Stomach (tissue), 4 donors: ENCODE results near the gene CTRL.

ENCODE experiments used
- EP300 ChIP-seq: sonication (generic); formaldehyde crosslinking; IDR thresholded peaks from one replicate; pipeline ENCODE4 v1.6.1; 2017; ENCODE audit warnings: antibody characterized with exemption
- POLR2A ChIP-seq, 4 donors: fragments of 450-650 bp; IDR thresholded peaks; one replicate each; pipeline ENCODE4 v1.6.1; 2016; ENCODE audit warnings: antibody characterized with exemption in 4 of 4, control low read depth in 2 of 4, mild to moderate bottlenecking in 1 of 4, moderate library complexity in 1 of 4
- POLR2AphosphoS5 ChIP-seq, 3 donors: sonication (generic); formaldehyde crosslinking; IDR thresholded peaks; one replicate each; pipeline ENCODE4 v1.6.1; 2016; ENCODE audit warnings: antibody characterized with exemption in 3 of 3
- TF ChIP-seq, protein P1 (sequence below), 7 experiments: fragments of 450-650 bp in 4 of 7; fragments of 200-600 bp in 3 of 7; sonication (generic) in 3 of 7; IDR thresholded peaks; one replicate each; pipeline ENCODE4 v1.5.1; 2016 to 2019; ENCODE audit warnings: antibody characterized with exemption in 7 of 7, control low read depth in 2 of 7, mild to moderate bottlenecking in 1 of 7

DNA sequence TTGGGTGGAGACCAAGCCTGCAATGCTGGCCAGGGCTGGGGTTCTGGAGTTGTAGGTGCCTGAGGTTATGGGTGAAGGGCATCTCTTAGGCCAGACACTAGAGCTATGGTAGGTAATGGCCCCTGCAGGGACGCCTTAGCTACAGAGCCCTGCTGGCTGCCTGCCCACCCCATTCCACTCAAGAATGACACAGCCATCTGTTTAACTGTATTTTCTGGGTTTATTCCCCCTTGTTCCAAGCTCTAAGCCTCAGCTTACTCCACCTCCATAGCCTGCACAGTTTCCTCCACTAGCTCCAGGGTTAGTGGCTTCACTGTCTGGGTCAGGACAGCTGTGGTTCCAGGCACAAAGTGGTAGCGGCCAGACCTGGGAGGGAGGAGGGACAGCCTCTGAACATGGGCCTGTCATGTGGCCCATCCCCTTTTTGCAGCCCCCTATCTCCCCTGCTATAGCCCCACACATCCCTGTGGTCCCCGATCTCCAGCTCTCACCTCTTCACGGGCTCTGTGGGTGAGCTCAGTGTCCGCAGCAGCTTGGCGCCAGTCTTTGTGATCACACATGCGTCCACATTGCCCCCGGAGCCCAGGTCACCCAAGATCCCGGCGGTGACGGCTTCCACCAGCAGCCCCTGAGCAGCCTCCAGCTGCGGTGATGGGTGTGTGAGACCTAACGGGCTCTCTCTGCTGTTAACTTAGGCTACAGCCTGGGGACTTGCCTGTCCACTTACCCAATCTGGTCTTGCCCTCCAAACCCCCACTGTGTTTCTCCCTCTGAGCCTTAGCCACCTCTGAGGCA lies 2.8 kb upstream of the CTRL start:
- TF ChIP-seq, protein P1, sequence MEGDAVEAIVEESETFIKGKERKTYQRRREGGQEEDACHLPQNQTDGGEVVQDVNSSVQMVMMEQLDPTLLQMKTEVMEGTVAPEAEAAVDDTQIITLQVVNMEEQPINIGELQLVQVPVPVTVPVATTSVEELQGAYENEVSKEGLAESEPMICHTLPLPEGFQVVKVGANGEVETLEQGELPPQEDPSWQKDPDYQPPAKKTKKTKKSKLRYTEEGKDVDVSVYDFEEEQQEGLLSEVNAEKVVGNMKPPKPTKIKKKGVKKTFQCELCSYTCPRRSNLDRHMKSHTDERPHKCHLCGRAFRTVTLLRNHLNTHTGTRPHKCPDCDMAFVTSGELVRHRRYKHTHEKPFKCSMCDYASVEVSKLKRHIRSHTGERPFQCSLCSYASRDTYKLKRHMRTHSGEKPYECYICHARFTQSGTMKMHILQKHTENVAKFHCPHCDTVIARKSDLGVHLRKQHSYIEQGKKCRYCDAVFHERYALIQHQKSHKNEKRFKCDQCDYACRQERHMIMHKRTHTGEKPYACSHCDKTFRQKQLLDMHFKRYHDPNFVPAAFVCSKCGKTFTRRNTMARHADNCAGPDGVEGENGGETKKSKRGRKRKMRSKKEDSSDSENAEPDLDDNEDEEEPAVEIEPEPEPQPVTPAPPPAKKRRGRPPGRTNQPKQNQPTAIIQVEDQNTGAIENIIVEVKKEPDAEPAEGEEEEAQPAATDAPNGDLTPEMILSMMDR (IDR thresholded peaks at IDR 0.05) = no peak
- TF ChIP-seq POLR2A (IDR thresholded peaks at IDR 0.05) (no peak), POLR2AphosphoS5 (IDR thresholded peaks at IDR 0.05) (no peak), EP300 (no peak)
